GM23248 (cell line): Measurements from ENCODE around the gene CCT5.

Source experiments
- EZH2 ChIP-seq: fragments of 200-600 bp; sonication (generic); IDR thresholded peaks from 2 replicates; pipeline ENCODE4 v1.6.1; 2018; ENCODE audit warnings: antibody characterized with exemption, mild to moderate bottlenecking; ENCODE audit not compliant: insufficient read depth, poor library complexity, severe bottlenecking
- EZH2phosphoT487 ChIP-seq: fragments of 200-600 bp; sonication (generic); IDR thresholded peaks from 2 replicates; pipeline ENCODE4 v1.6.1; 2018; ENCODE audit warnings: antibody characterized with exemption, moderate library complexity, mild to moderate bottlenecking, low read depth; ENCODE audit not compliant: insufficient read depth

- TF ChIP-seq EZH2phosphoT487 (no peak), EZH2 (no peak)
Observed at GRCh38 chr5:10311595-10312425, 61.7 kb downstream of the CCT5 start.
